HCT116 (cell line): ENCODE data around the gene ASB3. TPM values are rescaled to one million over a fixed set of nuclear protein-coding genes. Genes with fewer than 3 reads are reported as not detected.

Source experiments
- ATAC-seq: fragments of 200-7000 bp; cut with Tn5 transposase; 2 replicates; pipeline ENCODE4 v1.9.1; 2020; ENCODE audit warnings: mild to moderate bottlenecking, moderate library complexity
- BruUV-seq: library from RNA; stranded (reverse); fragments of 400-500 nt; replicated peaks from 2 replicates; lab custom pipeline; 2021; lab: Mats Ljungman, UMichigan
- CTCF ChIA-PET: fragments of 300-600 bp; sonication (Branson Sonifier 250); formaldehyde crosslinking; loops from one replicate; lab custom pipeline; 2021; ENCODE audit warnings: antibody characterized with exemption; lab: Charles Lee
- POLR2A ChIA-PET: fragments of 300-600, 350-600 bp; sonication (Branson Sonifier 250); formaldehyde crosslinking; loops from one replicate; lab custom pipeline; 2021; ENCODE audit warnings: antibody characterized with exemption; lab: Charles Lee
- RAD21 ChIA-PET, 2 experiments: fragments of 300-600 bp; sonication (Branson Sonifier 250); formaldehyde crosslinking; loops; one replicate each; lab custom pipeline; 2023; ENCODE audit warnings: low total read pairs in 2 of 2; ENCODE audit not compliant: uncharacterized antibody in 2 of 2, unreplicated experiment in 2 of 2, low non-redundant PET in 1 of 2; lab: Charles Lee
- DNase-seq: peaks from one replicate; pipeline ENCODE4 v3.0.0-alpha.2; 2010; ENCODE audit warnings: low read depth, low spot score
- H2AFZ ChIP-seq: fragments of 200-600 bp; shearing (Covaris generic), sonication (generic); 2 replicates; pipeline ENCODE4 v1.6.1; 2017; ENCODE audit warnings: low read depth, mixed run types, mixed read lengths, antibody characterized with exemption, low read length; ENCODE audit not compliant: poor library complexity, severe bottlenecking
- H3K27ac ChIP-seq: 2 replicates; pipeline ENCODE4 v1.5.1; 2012; ENCODE audit warnings: low read depth, low read length
- H3K27me3 ChIP-seq: fragments of 200-600 bp; sonication (generic); 2 replicates; pipeline ENCODE4 v1.6.1; 2016; ENCODE audit warnings: mixed run types, low read length, mixed read lengths; ENCODE audit not compliant: insufficient read depth
- H3K36me3 ChIP-seq, 2 experiments: fragments of 200-500 bp in 1 of 2; fragments of 200-600 bp in 1 of 2; sonication (Bioruptor generic) in 1 of 2; sonication (generic) in 1 of 2; 2 replicates each; pipeline versions ENCODE4 v1.5.1 to v1.6.1; 2014 to 2016; ENCODE audit warnings: low read length in 2 of 2, inconsistent platforms in 1 of 2, mixed read lengths in 1 of 2, mixed run types in 1 of 2; ENCODE audit not compliant: insufficient read depth in 2 of 2, control insufficient read depth in 1 of 2
- H3K4me1 ChIP-seq, 2 experiments: fragments of 200-600 bp in 1 of 2; sonication (generic) in 1 of 2; 2 replicates each; pipeline versions ENCODE4 v1.5.1 to v1.6.1; 2012 to 2017; ENCODE audit warnings: low read length in 2 of 2, inconsistent platforms in 1 of 2, mild to moderate bottlenecking in 1 of 2, mixed read lengths in 1 of 2, mixed run types in 1 of 2, moderate library complexity in 1 of 2; ENCODE audit not compliant: insufficient read depth in 2 of 2, control insufficient read depth in 1 of 2
- H3K4me2 ChIP-seq: fragments of 200-600 bp; sonication (generic); 2 replicates; pipeline ENCODE4 v1.6.1; 2017; ENCODE audit warnings: mixed run types, low read length, mixed read lengths
- H3K4me3 ChIP-seq, 2 experiments: fragments of 200-600 bp in 1 of 2; sonication (generic) in 1 of 2; replicated peaks in 1 of 2; 2 replicates each; pipeline ENCODE4 v1.5.1; 2011 to 2016; ENCODE audit warnings: low read length in 2 of 2, control low read depth in 1 of 2, low read depth in 1 of 2, mild to moderate bottlenecking in 1 of 2, mixed read lengths in 1 of 2, mixed run types in 1 of 2
- H3K79me2 ChIP-seq: fragments of 200-600 bp; sonication (generic); 2 replicates; pipeline ENCODE4 v1.6.1; 2017; ENCODE audit warnings: mild to moderate bottlenecking, mixed run types, low read length, moderate library complexity, mixed read lengths; ENCODE audit not compliant: insufficient read depth
- H3K9ac ChIP-seq: fragments of 200-600 bp; sonication (generic); 2 replicates; pipeline ENCODE4 v1.6.1; 2016; ENCODE audit warnings: low read length, mixed read lengths
- H3K9me2 ChIP-seq: fragments of 200-600 bp; sonication (generic), shearing (Covaris generic); 2 replicates; pipeline ENCODE4 v1.6.1; 2017; ENCODE audit warnings: mixed run types, mild to moderate bottlenecking, moderate library complexity; ENCODE audit not compliant: insufficient read depth
- H3K9me3 ChIP-seq, 2 experiments: fragments of 200-500 bp in 1 of 2; fragments of 200-600 bp in 1 of 2; sonication (Bioruptor generic) in 1 of 2; sonication (generic) in 1 of 2; 2 replicates each; pipeline ENCODE4 v1.6.1; 2014 to 2017; ENCODE audit warnings: low read length in 2 of 2, mixed read lengths in 2 of 2, inconsistent platforms in 1 of 2, low read depth in 1 of 2, mild to moderate bottlenecking in 1 of 2, mixed run types in 1 of 2, moderate library complexity in 1 of 2; ENCODE audit not compliant: control insufficient read depth in 1 of 2, insufficient read depth in 1 of 2
- H4K20me1 ChIP-seq: fragments of 200-600 bp; sonication (generic), shearing (Covaris generic); 2 replicates; pipeline ENCODE4 v1.6.1; 2017; ENCODE audit warnings: mixed run types, mild to moderate bottlenecking, moderate library complexity; ENCODE audit not compliant: insufficient read depth
- CBX3 ChIP-seq: IDR thresholded peaks from 2 replicates; pipeline ENCODE4 v1.6.1; 2012; ENCODE audit warnings: low read depth
- EZH2 ChIP-seq: fragments of 200-600 bp; sonication (generic); IDR thresholded peaks from 2 replicates; pipeline ENCODE4 v1.6.1; 2017; ENCODE audit warnings: antibody characterized with exemption, mixed run types
- EZH2phosphoT487 ChIP-seq: fragments of 200-600 bp; IDR thresholded peaks from 2 replicates; pipeline ENCODE4 v1.6.1; 2018; ENCODE audit warnings: antibody characterized with exemption, borderline replicate concordance
- FOSL1 ChIP-seq: IDR thresholded peaks from 2 replicates; pipeline ENCODE4 v1.6.1; 2012; ENCODE audit warnings: low read depth
- JUND ChIP-seq: IDR thresholded peaks from 2 replicates; pipeline ENCODE4 v1.6.1; 2012
- intact Hi-C: fragments of 100-400 bp; cut with micrococcal nuclease; formaldehyde crosslinking; loops from 2 replicates; pipeline ENCODE4 v1.10.0; 2022
- total RNA-seq: library from RNA; stranded (reverse); gene quantifications from one replicate; pipeline ENCODE4 v1.2.1, GENCODE V29; 2021; ENCODE audit not compliant: unreplicated experiment
- TF ChIP-seq, protein P1 (sequence below), 3 experiments: fragments of 200-600 bp in 1 of 3; sonication (generic) in 1 of 3; IDR thresholded peaks in 2 of 3; conservative IDR thresholded peaks in 1 of 3; 2 replicates each; pipeline ENCODE4 v1.5.1; 2012 to 2017; ENCODE audit warnings: low read depth in 2 of 3, low read length in 2 of 3, antibody characterized with exemption in 1 of 3, borderline replicate concordance in 1 of 3, control low read depth in 1 of 3, mild to moderate bottlenecking in 1 of 3, mixed read lengths in 1 of 3, mixed run types in 1 of 3, moderate library complexity in 1 of 3; ENCODE audit not compliant: insufficient read depth in 1 of 3
- TF ChIP-seq, protein P2 (sequence below): IDR thresholded peaks from 2 replicates; pipeline ENCODE4 v1.6.1; 2012
- TF ChIP-seq, protein P3 (sequence below): IDR thresholded peaks from 2 replicates; pipeline ENCODE4 v1.6.1; 2012; ENCODE audit warnings: low read depth
- TF ChIP-seq, protein P4 (sequence below): IDR thresholded peaks from 2 replicates; pipeline ENCODE4 v1.6.1; 2012

The ASB3 gene
- total RNA-seq, 1 experiment from 2014 or later, result 17.3 TPM

DNA sequence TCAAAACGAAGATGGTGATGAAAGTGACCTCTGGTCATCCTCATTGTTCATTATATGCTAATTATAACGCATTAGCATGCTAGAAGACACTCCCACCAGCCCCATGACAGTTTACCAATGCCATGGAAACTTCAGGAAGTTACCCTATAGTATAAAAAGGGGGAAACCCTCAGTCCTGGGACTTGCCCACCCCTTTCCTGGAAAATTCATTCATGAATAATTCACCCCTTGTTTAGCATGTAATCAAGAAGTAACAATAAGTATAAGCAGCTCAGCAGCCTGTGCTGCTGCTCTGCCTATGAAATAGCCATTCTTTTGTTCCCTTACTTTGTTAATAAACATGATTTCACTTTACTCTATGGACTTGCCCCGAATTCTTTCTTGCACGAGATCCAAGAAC is 89.7 kb downstream of the ASB3 start:
- Histone ChIP-seq H3K4me3 (no peak overlapping the region), H3K27me3 (no peaks in the 10 kb centered on the region), H4K20me1 (no peaks in the 10 kb centered on the region), H3K9ac (no peak overlapping the region), H3K4me2 (no peak overlapping the region), H3K79me2 (no peaks in the 10 kb centered on the region), H3K9me2 (no peaks in the 10 kb centered on the region), H3K9me3 (no peaks in the 10 kb centered on the region)
- RAD21 ChIA-PET, result no interaction called here
- intact Hi-C loops, result no loop called here
- no TSS peak for BruUV-seq
- TF ChIP-seq EZH2phosphoT487 (no peak), JUND (no peak), CBX3 (no peak), EZH2 (no peak), FOSL1 (no peak)
- TF ChIP-seq, protein P1, sequence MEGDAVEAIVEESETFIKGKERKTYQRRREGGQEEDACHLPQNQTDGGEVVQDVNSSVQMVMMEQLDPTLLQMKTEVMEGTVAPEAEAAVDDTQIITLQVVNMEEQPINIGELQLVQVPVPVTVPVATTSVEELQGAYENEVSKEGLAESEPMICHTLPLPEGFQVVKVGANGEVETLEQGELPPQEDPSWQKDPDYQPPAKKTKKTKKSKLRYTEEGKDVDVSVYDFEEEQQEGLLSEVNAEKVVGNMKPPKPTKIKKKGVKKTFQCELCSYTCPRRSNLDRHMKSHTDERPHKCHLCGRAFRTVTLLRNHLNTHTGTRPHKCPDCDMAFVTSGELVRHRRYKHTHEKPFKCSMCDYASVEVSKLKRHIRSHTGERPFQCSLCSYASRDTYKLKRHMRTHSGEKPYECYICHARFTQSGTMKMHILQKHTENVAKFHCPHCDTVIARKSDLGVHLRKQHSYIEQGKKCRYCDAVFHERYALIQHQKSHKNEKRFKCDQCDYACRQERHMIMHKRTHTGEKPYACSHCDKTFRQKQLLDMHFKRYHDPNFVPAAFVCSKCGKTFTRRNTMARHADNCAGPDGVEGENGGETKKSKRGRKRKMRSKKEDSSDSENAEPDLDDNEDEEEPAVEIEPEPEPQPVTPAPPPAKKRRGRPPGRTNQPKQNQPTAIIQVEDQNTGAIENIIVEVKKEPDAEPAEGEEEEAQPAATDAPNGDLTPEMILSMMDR (IDR thresholded peaks at IDR 0.05 in 2 of 3, conservative IDR thresholded peaks at IDR 0.05 in 1 of 3; ENCODE audit: borderline replicate concordance in 1 of 3, insufficient read depth in 1 of 3, low read depth in 2 of 3, low read length in 2 of 3), result no peak
- TF ChIP-seq, protein P2, sequence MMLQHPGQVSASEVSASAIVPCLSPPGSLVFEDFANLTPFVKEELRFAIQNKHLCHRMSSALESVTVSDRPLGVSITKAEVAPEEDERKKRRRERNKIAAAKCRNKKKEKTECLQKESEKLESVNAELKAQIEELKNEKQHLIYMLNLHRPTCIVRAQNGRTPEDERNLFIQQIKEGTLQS, result no peak
- TF ChIP-seq, protein P3, sequence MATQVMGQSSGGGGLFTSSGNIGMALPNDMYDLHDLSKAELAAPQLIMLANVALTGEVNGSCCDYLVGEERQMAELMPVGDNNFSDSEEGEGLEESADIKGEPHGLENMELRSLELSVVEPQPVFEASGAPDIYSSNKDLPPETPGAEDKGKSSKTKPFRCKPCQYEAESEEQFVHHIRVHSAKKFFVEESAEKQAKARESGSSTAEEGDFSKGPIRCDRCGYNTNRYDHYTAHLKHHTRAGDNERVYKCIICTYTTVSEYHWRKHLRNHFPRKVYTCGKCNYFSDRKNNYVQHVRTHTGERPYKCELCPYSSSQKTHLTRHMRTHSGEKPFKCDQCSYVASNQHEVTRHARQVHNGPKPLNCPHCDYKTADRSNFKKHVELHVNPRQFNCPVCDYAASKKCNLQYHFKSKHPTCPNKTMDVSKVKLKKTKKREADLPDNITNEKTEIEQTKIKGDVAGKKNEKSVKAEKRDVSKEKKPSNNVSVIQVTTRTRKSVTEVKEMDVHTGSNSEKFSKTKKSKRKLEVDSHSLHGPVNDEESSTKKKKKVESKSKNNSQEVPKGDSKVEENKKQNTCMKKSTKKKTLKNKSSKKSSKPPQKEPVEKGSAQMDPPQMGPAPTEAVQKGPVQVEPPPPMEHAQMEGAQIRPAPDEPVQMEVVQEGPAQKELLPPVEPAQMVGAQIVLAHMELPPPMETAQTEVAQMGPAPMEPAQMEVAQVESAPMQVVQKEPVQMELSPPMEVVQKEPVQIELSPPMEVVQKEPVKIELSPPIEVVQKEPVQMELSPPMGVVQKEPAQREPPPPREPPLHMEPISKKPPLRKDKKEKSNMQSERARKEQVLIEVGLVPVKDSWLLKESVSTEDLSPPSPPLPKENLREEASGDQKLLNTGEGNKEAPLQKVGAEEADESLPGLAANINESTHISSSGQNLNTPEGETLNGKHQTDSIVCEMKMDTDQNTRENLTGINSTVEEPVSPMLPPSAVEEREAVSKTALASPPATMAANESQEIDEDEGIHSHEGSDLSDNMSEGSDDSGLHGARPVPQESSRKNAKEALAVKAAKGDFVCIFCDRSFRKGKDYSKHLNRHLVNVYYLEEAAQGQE, result no peak
- TF ChIP-seq, protein P4, sequence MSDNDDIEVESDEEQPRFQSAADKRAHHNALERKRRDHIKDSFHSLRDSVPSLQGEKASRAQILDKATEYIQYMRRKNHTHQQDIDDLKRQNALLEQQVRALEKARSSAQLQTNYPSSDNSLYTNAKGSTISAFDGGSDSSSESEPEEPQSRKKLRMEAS, result no peak
- TF ChIP-seq, all 23 proteins: peak for 0
- ChIA-PET POLR2A (no interaction called here), CTCF (no interaction called here)
- Histone ChIP-seq H3K36me3 (no peaks in the 10 kb centered on the region), H2AFZ (no peak overlapping the region), H3K4me1 (no peaks in the 10 kb centered on the region), H3K27ac (no peak overlapping the region)
- ATAC-seq (no peak), DNase-seq (no peak)
